ENCODE results near the gene EDC3.

DNA sequence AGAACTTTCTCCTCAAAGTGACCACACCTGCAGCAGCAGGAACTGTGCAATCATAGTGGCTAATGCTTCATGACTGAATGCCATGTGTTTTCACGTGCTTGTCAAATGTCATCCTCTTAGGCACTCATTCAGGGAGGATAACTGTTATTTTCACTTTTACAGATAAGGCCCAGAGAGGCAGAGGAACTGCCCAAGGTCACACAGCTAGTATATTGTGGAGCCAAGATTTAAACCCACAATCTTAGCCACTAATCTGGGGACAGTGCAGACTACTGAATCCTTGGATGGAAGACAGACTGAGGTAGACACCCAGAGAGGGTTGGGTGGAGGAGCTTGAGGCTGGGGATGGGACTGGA lies 90.1 kb downstream of the EDC3 start:
- TF ChIP-seq CTCF (IDR thresholded peaks at IDR 0.05; ENCODE audit: insufficient read depth, low read length, poor library complexity, severe bottlenecking): no peak
- no peak for TF ChIP-seq EZH2phosphoT487 (conservative IDR thresholded peaks at IDR 0.05; ENCODE audit: low read length)
